DOHH2 (cell line): ENCODE results near the gene COL11A2.

Experiments used
- H3F3A ChIP-seq: fragments of 200-600 bp; sonication (generic), shearing (Covaris generic); 2 replicates; pipeline ENCODE4 v1.6.0; 2016; ENCODE audit warnings: antibody characterized with exemption, mild to moderate bottlenecking; ENCODE audit not compliant: control insufficient read depth, insufficient read depth
- H3K27ac ChIP-seq: fragments of 200-600 bp; sonication (generic); 2 replicates; pipeline ENCODE4 v1.5.1; 2014; ENCODE audit warnings: low read depth, mild to moderate bottlenecking, low read length, moderate library complexity
- H3K27me3 ChIP-seq: fragments of 200-600 bp; sonication (generic); 2 replicates; pipeline ENCODE4 v1.6.1; 2014; ENCODE audit warnings: mild to moderate bottlenecking, low read length, mixed read lengths; ENCODE audit not compliant: control insufficient read depth
- H3K36me3 ChIP-seq: fragments of 200-600 bp; sonication (generic); 2 replicates; pipeline ENCODE4 v1.6.1; 2014; ENCODE audit warnings: mild to moderate bottlenecking, low read length, moderate library complexity, mixed read lengths; ENCODE audit not compliant: control insufficient read depth
- H3K4me1 ChIP-seq: fragments of 200-600 bp; sonication (generic); 2 replicates; pipeline ENCODE4 v1.6.1; 2014; ENCODE audit warnings: mild to moderate bottlenecking, low read length, mixed read lengths; ENCODE audit not compliant: control insufficient read depth
- H3K4me2 ChIP-seq: fragments of 200-600 bp; sonication (generic); 2 replicates; pipeline ENCODE4 v1.6.0; 2014; ENCODE audit warnings: mild to moderate bottlenecking, low read length, moderate library complexity
- H3K4me3 ChIP-seq: fragments of 200-600 bp; sonication (generic); 2 replicates; pipeline ENCODE4 v1.5.1; 2014; ENCODE audit warnings: mild to moderate bottlenecking, low read length, mixed read lengths
- H3K79me2 ChIP-seq: fragments of 200-600 bp; sonication (generic); 2 replicates; pipeline ENCODE4 v1.6.1; 2014; ENCODE audit warnings: mild to moderate bottlenecking, low read length, mixed read lengths; ENCODE audit not compliant: control insufficient read depth
- H3K9me2 ChIP-seq: fragments of 200-600 bp; sonication (generic); replicated peaks from 2 replicates; pipeline ENCODE4 v1.6.1; 2014; ENCODE audit warnings: mild to moderate bottlenecking, low read length, mixed read lengths; ENCODE audit not compliant: control insufficient read depth
- H3K9me3 ChIP-seq: fragments of 200-600 bp; sonication (generic); 2 replicates; pipeline ENCODE4 v1.6.1; 2014; ENCODE audit warnings: antibody characterized with exemption, low read length, mixed read lengths; ENCODE audit not compliant: control insufficient read depth, insufficient read depth
- H4K20me1 ChIP-seq: fragments of 200-600 bp; sonication (generic); 2 replicates; pipeline ENCODE4 v1.6.0; 2014; ENCODE audit warnings: low read depth, mild to moderate bottlenecking, antibody characterized with exemption, low read length, moderate library complexity; ENCODE audit not compliant: control insufficient read depth, insufficient read depth
- EZH2phosphoT487 ChIP-seq: fragments of 200-600 bp; sonication (generic); IDR thresholded peaks from 2 replicates; pipeline ENCODE4 v1.6.1; 2017; ENCODE audit warnings: borderline replicate concordance, mild to moderate bottlenecking, antibody characterized with exemption, low read length, moderate library complexity, mixed read lengths
- TF ChIP-seq, protein P1 (sequence below): fragments of 200-600 bp; sonication (generic); IDR thresholded peaks from one replicate; pipeline ENCODE4 v1.5.1; 2014; ENCODE audit warnings: antibody characterized with exemption, mild to moderate bottlenecking, low read depth, low read length; ENCODE audit not compliant: poor library complexity, severe bottlenecking

COL11A2 gene

GRCh38 chr6:33124525-33124901, 67.8 kb downstream of the COL11A2 start:
- H3K79me2 ChIP-seq = no peaks in the 10 kb centered on the region
- no peak overlapping the region for H3K27ac ChIP-seq
- no peaks in the 10 kb centered on the region for H3K9me2 ChIP-seq
- H3K4me3 ChIP-seq = no peak overlapping the region
- peaks cover 11% of the 10 kb centered on the region for H3K9me3 ChIP-seq
- TF ChIP-seq, protein P1, sequence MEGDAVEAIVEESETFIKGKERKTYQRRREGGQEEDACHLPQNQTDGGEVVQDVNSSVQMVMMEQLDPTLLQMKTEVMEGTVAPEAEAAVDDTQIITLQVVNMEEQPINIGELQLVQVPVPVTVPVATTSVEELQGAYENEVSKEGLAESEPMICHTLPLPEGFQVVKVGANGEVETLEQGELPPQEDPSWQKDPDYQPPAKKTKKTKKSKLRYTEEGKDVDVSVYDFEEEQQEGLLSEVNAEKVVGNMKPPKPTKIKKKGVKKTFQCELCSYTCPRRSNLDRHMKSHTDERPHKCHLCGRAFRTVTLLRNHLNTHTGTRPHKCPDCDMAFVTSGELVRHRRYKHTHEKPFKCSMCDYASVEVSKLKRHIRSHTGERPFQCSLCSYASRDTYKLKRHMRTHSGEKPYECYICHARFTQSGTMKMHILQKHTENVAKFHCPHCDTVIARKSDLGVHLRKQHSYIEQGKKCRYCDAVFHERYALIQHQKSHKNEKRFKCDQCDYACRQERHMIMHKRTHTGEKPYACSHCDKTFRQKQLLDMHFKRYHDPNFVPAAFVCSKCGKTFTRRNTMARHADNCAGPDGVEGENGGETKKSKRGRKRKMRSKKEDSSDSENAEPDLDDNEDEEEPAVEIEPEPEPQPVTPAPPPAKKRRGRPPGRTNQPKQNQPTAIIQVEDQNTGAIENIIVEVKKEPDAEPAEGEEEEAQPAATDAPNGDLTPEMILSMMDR = no peak
- TF ChIP-seq EZH2phosphoT487 = no peak
- H3K4me2 ChIP-seq = no peak overlapping the region
- no peaks in the 10 kb centered on the region for H3F3A ChIP-seq
- no peaks in the 10 kb centered on the region for H4K20me1 ChIP-seq
- peaks cover 9% of the 10 kb centered on the region for H3K27me3 ChIP-seq
- H3K4me1 ChIP-seq = no peaks in the 10 kb centered on the region
- H3K36me3 ChIP-seq = no peaks in the 10 kb centered on the region

- Histone ChIP-seq H4K20me1 (no peaks in the 10 kb centered on the region), H3K9me2 (no peaks in the 10 kb centered on the region), H3K27me3 (peaks cover 9% of the 10 kb centered on the region), H3K4me2 (no peak overlapping the region), H3K9me3 (peaks cover 11% of the 10 kb centered on the region), H3K4me1 (no peaks in the 10 kb centered on the region), H3F3A (no peaks in the 10 kb centered on the region), H3K36me3 (no peaks in the 10 kb centered on the region), H3K4me3 (no peak overlapping the region), H3K79me2 (no peaks in the 10 kb centered on the region), H3K27ac (no peak overlapping the region)
- TF ChIP-seq, protein P1 = peak; percentile 76
- no peak for TF ChIP-seq EZH2phosphoT487
Observed at GRCh38 chr6:33123732-33124524, 68.3 kb downstream of the COL11A2 start.

DNA sequence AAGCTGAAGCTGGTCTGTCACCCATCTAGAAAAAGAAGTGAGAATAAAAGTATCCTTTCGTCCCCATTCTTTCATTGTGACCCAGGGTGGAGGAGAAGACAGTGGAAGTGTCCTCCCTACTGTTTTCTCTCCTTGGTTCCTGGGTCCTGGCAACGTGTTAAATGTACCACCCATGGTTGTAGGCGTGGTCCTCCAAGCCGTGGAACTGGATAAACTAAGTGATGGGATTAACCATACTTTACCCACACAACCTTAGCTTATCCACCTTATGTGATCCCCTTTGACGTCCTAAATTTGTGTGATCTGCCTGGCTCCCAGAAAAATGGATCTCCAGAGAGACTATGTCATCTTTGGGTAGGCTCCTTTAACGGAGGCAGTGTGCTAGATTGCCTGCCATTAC, 69.1 kb downstream of the COL11A2 start:
- no peak overlapping the region for H3K4me2 ChIP-seq
- H3F3A ChIP-seq = no peaks in the 10 kb centered on the region
- no peaks in the 10 kb centered on the region for H4K20me1 ChIP-seq
- H3K9me3 ChIP-seq = peaks cover 11% of the 10 kb centered on the region
- H3K4me3 ChIP-seq = no peak overlapping the region
- peaks cover 4% of the 10 kb centered on the region; the same call in 1 of the 2 replicates for H3K27me3 ChIP-seq
- TF ChIP-seq, protein P1 = no peak
- no peak for TF ChIP-seq EZH2phosphoT487
- H3K9me2 ChIP-seq = no peaks in the 10 kb centered on the region
- H3K4me1 ChIP-seq = no peaks in the 10 kb centered on the region
- H3K27ac ChIP-seq = no peak overlapping the region
- no peaks in the 10 kb centered on the region for H3K79me2 ChIP-seq
- no peaks in the 10 kb centered on the region for H3K36me3 ChIP-seq
